IPS-18c (cell line): ENCODE data around the gene MYMK.

ENCODE experiments used
- H3K4me3 ChIP-seq: 2 replicates; pipeline ENCODE4 v1.7.0; 2013; ENCODE audit warnings: low read depth, mild to moderate bottlenecking, low read length, moderate library complexity; ENCODE audit not compliant: insufficient read depth
- H3K9me3 ChIP-seq: one replicate; pipeline ENCODE4 v1.6.1; 2013; ENCODE audit warnings: mild to moderate bottlenecking, low read length, moderate library complexity; ENCODE audit not compliant: control insufficient read depth, insufficient read depth

The MYMK gene

GRCh38 chr9:133514460-133515239 is 10.1 kb downstream of the MYMK start:
- Histone ChIP-seq H3K9me3 (peaks cover 2% of the 10 kb centered on the region), H3K4me3 (no peak overlapping the region)

GRCh38 chr9:133513214-133514100 is 11.3 kb downstream of the MYMK start:
- H3K4me3 ChIP-seq = no peak overlapping the region
- H3K9me3 ChIP-seq = peaks cover 2% of the 10 kb centered on the region

- Histone ChIP-seq H3K9me3 (peaks cover 2% of the 10 kb centered on the region), H3K4me3 (no peak overlapping the region)
Observed at GRCh38 chr9:133512253-133513213, 12.2 kb downstream of the MYMK start.

GRCh38 chr9:133511607-133512006 is 13.2 kb downstream of the MYMK start:
- Histone ChIP-seq H3K9me3 (peaks cover 2% of the 10 kb centered on the region), H3K4me3 (no peak overlapping the region)

- Histone ChIP-seq H3K4me3 (no peak overlapping the region), H3K9me3 (peaks cover 2% of the 10 kb centered on the region)
Observed at GRCh38 chr9:133510926-133511505, 13.7 kb downstream of the MYMK start.

GRCh38 chr9:133509179-133510083 is 15.3 kb downstream of the MYMK start:
- Histone ChIP-seq H3K4me3 (no peak overlapping the region), H3K9me3 (peaks cover 2% of the 10 kb centered on the region)

- Histone ChIP-seq H3K4me3 (no peak overlapping the region), H3K9me3 (peaks cover 2% of the 10 kb centered on the region)
Observed at GRCh38 chr9:133508046-133508445, 16.7 kb downstream of the MYMK start.

- Histone ChIP-seq H3K9me3 (peaks cover 2% of the 10 kb centered on the region), H3K4me3 (no peak overlapping the region)
Observed at GRCh38 chr9:133507246-133507965, 17.4 kb downstream of the MYMK start.

- no peak overlapping the region for H3K4me3 ChIP-seq
- H3K9me3 ChIP-seq = peaks cover 2% of the 10 kb centered on the region
Observed at GRCh38 chr9:133506653-133507038, 18.1 kb downstream of the MYMK start.

GRCh38 chr9:133505901-133506652 is 18.7 kb downstream of the MYMK start:
- no peak overlapping the region for H3K4me3 ChIP-seq
- H3K9me3 ChIP-seq = peaks cover 2% of the 10 kb centered on the region

- Histone ChIP-seq H3K4me3 (no peak overlapping the region), H3K9me3 (no peaks in the 10 kb centered on the region)
Observed at GRCh38 chr9:133505186-133505830, 19.5 kb downstream of the MYMK start.

GRCh38 chr9:133502112-133502511 is 22.6 kb downstream of the MYMK start:
- Histone ChIP-seq H3K4me3 (no peak overlapping the region), H3K9me3 (no peaks in the 10 kb centered on the region)

GRCh38 chr9:133499892-133500270 is 24.9 kb downstream of the MYMK start:
- H3K4me3 ChIP-seq = no peak overlapping the region
- peaks cover 1% of the 10 kb centered on the region for H3K9me3 ChIP-seq

GRCh38 chr9:133499132-133499891 is 25.4 kb downstream of the MYMK start:
- peaks cover 2% of the 10 kb centered on the region for H3K9me3 ChIP-seq
- no peak overlapping the region for H3K4me3 ChIP-seq
